DMS114 treated with DMSO at 0.1 percent for 48 hours (cell line): ENCODE data around the gene S100A12.
"Not testable (repeated sequence)": the region's sequence is repeated elsewhere in the genome, so short reads cannot be mapped to it uniquely, and the experiment has no call there.

Experiments
- DNase-seq: peaks from one replicate; lab custom pipeline; 2025; ENCODE audit not compliant: unreplicated experiment; lab: John Stamatoyannopoulos, UW

S100A12 gene

DNA sequence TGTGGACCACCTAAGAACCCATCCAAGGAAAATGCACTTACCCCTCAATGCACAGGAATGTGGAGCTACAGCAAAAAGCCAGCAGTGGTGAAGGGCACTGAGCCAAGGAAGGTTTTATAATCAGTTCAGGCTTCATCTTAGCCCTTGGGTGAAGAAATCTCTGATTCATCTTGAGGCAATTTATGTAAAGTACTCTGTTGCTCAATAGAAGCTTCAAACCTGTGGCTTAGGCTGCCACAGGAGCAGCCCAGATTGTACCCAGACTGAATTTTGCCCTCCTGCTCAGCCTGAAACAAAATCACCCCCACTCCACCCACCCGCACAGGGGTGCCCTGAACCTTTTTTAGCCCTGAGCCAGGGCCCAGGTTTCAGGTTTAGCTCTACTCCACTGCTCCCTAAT is at the start of gene S100A12:
S100A12 (minus strand) TSS at position 111 of the 400 bp plus-strand sequence. CDS start 1,029 bp downstream, outside the sequence.
- no peak for DNase-seq

DNA sequence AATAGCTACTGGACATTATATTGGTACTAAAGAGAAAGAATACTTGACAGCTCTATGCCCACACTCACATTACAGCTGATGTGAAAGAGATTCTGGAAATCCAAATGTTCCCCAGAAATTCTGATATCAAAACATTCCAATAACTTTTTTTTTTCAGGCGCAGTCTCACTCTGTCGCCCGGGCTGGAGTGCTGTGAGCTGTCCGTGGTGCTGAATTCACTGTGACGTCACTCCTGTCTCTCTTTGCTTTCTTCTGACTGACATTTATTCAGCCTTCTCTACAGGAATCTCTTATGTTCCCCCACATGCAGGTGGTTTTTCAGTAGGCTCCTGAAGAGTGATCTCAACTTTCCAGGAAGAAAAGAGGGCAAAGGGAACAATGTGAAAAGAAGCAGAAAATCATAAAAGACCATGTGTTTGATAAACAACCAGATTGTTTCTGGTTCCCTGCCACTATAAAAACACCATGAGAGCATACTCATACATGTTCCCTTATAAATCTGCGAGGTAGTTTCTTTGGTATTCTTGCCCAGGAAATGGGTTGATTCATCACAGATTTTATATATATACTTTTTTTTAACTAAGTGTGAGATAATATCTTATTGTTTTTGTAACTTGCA is 47.1 kb upstream of the S100A12 start:
- DNase-seq, result no peak

DNA sequence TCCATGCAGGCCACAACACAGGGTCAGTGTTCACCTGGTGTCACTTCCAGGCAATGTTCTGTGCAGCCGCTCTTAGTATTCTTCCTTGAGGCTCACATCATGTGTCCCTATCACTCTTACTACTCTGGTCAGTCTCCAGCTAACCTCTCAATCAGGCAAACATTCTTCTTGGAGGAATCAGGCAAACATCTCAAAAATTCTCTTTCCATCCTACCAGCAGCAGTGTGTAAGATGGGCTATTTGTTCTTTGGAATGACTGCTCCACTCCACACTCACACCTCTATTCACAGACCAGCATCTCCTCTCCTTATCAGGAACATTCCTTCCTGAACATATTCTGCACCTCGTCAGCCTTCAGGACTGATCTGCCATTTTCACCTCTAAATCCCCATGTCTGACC is 44.9 kb upstream of the S100A12 start:
- DNase-seq, result no peak

DNA sequence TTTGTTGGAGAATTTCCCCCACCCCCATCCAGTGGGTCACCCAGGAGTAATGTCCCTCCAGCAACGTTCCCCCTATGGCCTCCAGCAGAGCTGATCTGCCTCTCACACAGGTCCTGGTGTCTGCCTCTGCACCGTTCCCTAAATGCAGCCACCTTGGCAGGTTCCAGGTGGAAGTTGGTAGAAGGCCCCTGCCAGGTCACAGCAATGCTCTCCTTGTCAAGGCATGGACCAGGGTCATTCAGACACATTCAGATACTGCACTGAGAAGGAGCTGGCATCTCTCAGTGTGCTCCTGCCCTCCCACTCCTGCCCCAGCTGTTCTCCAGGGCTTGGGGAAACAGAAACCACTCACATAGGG is 44.0 kb upstream of the S100A12 start:
- not testable (repeated sequence) for DNase-seq

DNA sequence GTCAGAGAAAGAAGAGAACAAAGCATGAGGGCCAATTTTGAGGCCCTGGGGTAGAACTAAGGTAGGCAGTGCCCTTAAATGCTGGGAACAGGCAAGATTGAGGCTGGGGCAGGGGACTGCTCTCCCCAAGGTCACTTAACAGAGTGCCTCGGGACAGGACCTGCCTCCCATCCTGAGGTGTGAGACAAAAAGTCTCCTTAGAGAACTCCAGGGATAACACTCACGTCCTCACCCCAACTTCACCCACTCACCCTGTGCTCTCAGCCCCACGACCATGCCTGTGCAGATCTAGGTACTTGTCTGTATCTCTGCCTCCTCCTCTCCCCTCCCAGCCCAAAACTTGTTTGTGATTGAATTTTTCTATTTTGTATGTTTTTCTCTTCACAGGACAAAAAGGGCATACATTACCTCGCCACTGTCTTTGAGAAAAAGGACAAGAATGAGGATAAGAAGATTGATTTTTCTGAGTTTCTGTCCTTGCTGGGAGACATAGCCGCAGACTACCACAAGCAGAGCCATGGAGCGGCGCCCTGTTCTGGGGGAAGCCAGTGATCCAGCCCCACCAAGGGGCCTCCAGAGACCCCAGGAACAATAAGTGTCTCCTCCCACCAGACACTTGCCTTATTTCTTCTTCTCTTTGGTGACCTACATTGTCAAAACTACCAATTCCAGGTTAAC is 43.5 kb upstream of the S100A12 start:
- DNase-seq, result not testable (repeated sequence)

DNA sequence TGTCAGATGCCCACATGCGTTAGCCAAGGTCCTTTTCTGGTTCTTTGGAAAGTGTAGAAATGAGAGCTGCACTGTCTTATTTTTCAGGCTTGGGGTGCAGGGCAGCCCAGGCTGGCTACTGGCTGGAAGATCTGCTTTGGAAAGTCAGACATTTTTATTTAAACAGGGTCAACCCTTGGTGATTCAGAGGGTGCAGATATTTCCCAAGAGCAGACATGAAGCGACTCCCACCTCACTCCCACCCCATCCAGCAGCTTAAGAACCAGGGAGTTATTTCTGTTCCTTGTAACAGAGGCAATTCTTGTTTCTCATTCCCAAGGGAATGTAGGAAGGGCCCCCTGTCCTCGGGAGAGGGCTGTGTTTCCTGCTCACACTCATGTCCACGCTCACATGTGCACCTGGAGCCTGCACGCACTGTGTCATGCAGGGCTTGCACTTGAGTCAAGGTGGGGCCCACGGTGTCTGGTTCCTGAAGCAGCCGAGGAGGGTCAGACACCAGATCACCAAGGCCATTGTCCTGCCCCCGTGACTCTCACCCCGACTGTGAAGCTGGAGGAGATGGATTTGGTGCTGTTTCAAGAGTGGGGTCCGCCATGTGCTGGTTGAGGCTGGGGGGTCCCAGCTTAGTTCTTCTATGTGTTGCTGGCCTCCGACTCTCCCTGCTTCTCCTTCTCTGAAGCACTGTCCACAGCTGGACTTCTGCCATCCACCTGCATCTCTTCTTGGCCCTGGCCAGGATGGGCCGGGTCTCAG is 41.9 kb upstream of the S100A12 start:
- no peak for DNase-seq

DNA sequence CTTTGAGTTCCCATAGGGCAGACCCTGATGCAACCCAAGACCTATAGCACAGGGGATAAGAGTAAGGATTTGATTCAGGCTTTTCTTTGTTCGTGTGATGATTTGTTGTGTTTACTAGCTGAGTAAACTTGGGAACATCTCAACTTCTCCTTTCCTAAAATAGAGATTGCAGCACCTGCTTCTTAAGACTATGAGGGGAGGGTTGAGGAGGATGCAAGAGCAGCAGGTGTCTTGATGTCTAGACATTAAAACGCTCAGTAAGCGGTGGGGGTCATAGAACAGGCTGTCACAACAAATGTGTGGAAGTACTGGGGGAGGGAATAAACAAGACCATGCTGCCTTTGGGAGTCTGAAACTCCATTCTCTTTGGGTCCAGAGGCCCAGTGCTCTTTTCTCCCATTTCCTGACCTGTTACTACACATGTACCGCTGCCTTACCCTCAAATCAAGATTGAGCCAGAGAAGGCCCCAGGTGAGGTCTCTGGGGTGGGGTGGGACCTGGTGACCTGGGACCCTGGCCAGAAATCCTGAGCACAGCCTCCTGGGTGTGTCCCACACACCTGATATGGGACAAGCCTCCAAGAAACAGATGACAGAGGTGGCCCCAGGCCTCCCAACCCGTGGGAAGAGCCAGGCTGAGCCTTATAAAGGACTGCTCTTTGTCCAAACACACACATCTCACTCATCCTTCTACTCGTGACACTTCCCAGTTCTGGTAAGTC is 40.6 kb upstream of the S100A12 start, which contains the start of gene S100A7A:
S100A7A (plus strand) TSS at position 671 of the 721 bp plus-strand sequence. CDS start 1,563 bp downstream, outside the sequence.
- no peak for DNase-seq

DNA sequence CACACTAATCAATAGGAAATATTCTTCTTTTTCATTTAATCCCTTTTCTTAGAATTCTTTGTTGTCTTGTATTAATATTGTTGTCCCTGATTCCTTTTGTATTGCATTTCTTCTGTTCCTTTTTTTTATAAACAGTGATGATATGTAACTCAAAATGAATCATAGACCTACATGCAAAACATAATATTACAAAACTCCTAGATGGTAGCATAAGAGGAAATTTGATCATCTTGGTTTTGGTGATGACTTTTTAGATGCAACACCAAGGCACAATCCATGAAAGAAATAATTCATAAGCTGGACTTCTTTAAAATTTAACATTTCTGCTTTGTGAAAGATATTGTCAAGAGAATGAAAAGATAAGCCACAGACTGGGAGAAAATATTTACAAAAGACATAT is 38.5 kb upstream of the S100A12 start:
- DNase-seq, result not testable (repeated sequence)

DNA sequence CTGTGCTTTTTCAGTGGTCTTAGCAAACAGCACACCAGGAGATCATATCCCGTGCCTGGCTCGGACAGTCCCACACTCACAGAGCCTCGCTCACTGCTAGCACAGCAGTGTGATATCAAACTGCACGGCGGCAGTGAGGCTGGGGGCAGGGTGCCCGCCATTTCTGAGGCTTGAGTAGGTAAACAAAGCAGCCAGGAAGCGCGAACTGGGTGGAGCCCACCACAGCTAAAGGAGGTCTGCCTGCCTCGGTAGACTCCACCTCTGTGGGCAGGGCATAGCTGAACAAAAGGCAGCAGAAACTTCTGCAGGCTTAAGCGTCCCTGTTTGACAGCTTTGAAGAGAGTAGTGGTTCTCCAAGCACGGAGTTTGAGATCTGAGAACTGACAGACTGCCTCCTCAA is 31.9 kb upstream of the S100A12 start:
- not testable (repeated sequence) for DNase-seq

DNA sequence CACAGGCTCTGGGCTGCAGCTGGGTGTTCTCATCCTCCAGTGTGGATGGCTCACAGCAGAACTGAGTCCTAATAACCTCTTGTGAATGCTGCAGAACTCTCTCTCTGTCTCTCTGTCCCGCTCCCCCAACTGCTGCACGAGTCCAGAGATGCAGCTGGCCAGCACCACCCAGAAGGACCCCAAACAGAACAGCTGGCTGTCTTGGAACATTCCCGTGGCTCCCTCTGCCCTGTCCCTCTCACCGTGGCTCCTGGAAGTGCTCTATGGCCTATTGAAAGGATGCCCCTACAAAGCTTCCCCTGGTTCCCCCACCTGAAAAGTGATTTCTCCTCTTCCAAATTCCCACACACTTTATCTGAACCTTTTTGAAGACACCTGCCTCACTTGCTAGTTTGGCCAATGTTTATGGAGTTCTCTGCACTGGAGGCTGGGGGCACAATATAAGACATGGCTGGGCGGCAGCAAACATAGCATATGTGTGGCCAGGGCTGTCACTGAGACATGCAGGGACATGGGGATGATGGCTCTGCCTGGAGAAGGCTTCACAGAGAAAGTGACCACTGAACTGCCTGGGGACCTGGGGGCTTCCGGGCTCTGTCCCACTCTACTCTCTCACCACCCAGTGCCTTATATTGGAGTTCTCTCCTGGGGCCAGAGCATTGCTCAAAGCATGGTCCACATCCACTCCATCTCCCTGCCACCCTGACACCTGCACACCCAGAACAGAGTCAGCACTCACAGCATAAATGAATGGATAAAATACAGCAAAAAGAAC is 30.6 kb upstream of the S100A12 start:
- DNase-seq, result not testable (repeated sequence)

DNA sequence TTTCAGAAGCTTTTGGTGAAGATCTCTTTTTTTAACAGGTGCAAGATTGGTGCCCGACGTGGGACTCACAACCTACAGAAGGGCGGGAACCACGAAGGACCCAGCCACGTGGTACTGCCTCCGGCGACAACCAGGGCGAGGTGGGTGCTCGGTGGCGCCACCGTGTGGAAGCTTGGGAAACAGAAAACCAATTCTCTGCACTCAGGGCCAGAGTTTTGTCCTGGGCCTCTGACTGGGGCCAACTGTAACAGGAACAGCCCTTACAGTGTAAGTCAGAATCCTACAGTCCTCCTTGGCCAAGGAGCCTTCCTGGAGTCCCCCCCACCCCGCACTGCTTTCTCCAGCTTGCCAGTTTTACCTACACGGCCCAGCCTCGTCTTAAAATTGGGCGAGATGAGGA is 29.3 kb upstream of the S100A12 start:
- DNase-seq, result no peak

DNA sequence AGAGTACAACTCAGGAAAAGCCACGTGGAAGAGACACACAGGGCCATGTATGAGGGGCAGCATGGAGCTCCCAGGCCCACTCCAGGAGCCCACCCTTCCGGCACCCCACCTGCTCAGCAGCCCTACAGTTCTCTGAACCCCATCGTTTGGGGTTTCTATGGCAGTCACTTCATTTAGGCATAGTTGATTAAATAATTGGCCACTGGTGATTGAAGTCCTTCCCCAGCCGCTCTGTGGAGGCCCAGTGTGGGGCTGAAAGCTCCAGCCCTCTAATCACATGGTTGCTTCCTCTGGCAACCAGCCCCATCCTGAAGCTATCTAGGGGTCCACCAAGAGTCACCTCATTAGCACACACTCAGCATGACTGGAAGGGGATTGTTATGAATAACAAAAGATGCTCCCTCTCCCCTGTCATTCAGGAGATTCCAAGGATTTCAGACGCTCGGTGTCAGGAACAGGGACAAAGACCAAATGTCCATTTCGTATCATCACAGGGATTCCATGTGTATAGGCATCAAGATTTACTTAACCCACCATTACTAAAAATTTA is 28.7 kb upstream of the S100A12 start:
- no peak for DNase-seq

DNA sequence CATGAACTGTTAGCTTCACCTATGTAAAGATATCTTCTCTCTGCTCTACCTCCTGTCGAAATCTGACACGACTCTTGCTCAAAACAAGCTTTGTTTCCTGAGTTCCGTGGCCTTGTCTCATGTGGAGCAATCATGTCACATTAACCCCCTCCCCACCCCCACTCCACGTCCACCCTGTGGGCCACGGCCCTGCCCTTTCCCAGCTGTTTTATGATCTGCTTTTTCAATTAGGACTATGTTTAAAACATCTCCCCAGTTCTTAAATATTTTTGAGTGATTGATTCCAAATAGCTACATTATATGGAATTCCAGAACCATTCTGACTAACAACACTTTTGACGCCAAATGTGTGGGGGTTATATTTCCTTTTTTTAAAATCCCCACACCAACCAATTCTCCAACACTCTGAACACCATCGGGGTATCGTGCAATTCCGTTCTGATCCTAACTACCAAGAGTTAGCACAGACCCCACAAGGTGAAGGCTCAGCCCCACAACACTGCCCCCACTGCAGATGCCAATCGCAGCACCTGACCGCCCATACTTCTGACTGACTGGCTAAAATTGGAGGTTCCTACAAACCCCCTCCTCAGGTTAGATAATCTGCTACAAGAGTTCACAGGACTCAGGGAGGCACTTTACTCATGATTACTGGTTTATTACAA is 28.1 kb upstream of the S100A12 start:
- no peak for DNase-seq

DNA sequence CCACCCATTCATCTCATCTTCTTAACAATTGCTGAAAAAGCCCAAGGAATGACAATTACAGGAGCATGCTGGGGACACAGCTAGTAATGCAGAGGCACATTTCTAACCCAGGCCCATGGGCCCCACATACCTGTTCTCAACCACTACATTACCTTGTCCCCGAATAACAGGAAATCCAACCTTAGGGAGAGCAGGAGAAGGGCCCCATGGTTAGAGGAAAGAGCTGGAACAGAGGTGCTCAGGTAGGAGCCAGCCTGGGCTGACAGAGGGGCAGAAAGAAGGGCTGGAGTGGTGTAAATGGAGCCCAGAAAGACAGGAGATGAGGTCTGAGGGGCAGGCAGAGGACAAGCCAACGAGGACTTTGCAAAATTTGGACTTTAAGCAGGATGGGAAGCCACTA is 26.8 kb upstream of the S100A12 start:
- DNase-seq, result no peak

DNA sequence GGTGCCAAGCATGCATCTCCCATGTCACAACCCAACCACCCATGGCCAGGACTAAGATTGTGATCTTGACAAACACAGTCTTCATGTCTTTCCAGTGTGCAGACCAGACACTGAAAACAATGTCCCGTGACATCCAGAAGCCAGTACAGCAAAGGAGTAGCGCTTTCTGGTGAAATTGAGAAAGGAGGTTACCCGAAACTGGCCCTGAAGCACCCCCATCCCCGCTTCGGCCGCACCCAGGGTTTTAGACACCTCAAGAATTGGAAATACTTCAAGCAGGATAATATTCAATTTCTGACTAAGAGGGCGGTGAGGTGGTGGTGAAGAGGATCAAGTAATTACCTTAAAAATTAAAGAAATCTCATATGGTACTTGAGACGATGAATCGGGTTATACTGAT is 26.0 kb upstream of the S100A12 start:
- DNase-seq, result no peak

DNA sequence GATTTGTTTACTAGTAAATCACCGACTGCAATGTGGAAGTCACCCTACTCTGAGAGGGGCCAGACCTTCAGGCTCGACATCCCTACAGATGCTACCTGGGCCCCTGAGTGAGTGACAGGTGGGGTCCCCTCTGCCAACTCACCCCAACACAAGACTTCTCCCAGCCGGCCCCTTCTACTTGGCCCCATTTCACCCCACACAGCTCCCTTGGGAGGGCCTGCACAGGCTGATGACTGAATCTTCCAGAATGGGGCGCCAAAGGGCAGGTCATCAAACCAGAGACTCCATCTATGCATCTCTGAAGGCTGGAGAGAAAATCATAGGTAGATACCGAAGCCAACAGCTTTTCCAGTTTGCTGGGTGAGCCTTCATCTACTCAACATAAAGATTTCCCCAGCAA is 24.8 kb upstream of the S100A12 start:
- no peak for DNase-seq

DNA sequence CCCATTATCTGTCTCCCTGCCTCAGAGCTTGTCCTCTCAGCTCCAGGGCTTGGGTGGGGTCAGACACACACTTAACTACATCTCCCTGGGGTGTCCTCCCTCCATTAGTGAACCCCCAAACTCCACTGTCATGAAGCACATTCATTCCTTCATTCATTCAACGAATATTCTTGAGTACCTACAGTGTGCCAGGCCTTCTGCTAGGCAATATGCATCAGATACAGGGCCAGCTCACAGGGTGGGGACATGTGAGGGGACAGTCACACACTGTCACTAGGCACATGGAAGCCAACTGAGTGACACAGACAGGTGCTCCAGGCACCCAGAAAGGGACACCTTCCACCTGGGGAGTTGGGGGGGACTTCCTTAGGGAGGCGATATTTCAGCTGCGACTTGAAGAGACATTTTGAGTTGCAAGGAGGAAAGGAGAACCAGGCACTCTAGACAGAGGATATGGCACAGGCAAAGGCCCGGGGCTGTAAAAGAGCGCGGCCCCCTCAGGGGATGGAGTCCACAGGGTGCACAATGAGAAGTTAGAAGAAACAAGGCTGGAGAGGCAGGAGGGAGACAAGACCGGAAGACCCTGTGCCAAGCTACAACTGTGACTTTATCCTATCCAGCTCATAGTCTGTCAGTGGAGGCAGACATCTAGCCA is 24.1 kb upstream of the S100A12 start:
- DNase-seq, result no peak

DNA sequence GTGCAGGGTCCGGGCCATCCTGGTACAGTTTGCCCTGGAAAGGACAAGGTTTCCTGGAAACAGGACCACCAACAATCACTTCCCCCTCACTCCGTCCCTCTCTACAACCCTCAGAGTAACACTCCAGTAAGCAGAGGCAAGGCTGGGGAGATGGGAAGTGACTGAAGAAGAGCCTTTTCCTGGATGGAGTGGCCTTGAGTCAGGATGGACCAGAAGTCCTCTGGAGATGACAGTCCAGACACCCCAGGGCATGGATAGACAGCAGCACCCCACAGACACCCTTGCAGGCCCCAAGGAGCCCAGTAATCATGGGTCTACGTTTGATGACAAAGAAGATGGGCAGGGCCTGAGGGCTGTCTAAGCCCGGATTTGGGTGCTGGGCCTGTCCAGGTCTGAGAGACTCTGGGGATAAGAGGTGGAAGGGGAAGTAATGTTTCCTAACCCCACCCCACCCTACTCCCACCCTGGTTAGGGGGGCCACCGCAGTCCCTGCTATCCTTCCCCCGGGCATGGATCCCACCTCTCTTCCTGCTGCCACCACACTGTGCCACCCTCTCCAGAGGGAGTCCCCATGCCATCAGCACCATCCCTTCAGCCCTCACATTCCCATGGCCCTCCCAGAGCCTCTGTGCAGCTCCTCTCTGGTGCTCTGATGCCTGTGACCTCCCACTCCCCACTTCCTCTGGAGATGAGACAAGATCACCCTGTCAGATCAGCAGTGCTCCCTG is 22.7 kb upstream of the S100A12 start:
- DNase-seq, result no peak
